ENCODE data around the gene HDAC10.
"Not testable (repeated sequence)": the region's sequence is repeated elsewhere in the genome, so short reads cannot be mapped to it uniquely, and the experiment has no call there.

Gene HDAC10

DNA sequence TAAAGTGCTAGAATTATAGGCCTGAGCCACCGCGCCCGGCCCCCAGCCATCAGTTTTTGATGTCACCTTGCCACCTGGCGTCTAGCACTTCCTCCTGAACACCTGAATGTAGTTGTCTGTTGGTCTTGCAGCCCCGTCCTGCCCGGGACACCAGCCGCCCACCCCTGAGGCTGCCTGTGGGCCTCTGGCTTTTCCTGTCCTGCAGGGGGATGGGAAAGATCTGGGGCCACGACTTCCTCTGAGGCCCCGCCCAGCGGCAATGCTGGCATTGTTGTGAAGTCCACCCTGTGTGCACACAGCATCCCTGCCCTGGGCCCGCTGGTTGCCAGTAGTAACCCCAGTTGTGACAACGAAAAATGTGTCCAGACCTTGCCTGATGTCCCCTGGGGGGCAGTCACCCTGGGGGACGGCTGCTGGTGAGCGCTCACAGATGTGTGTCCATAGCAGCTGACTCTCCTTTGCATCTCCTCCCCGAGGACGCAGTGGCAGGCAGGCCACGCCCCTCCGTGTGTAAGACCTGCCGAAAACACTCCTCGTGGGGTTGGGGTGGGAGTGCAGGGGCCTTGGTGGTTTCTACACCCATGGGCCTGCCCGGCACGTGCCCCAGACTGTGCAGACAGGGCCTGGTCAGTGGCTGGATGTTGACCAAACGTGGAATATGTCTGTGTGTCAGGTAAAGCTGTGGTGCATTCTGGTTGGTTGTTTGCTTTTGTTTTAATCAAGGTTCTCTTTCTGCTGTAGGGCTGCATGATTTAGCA is 43.5 kb downstream of the HDAC10 start:
- DNase-seq (ENCODE audit: low spot score) = no peak

DNA sequence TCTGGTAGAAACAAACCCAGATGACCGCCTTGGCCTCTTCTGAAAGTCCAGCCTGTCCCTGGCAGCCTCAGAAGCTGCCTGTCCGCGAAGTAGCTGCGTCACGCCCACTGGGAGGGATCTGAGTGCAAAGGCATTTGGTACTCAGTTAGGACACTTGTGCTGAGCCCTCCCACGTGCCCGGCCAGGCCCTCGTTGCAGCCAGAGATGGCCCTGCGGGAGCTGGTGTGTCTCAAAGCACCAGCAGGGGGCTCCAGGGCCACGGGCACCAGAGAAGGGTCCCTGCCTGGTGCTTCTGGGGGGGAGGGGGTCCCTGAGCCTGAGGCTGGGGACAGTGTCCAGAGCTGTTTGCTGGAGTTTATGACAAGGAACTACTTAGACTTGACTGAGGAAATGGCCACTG is 44.5 kb downstream of the HDAC10 start:
- DNase-seq (ENCODE audit: low spot score) = no peak
- TF ChIP-seq, protein P1, sequence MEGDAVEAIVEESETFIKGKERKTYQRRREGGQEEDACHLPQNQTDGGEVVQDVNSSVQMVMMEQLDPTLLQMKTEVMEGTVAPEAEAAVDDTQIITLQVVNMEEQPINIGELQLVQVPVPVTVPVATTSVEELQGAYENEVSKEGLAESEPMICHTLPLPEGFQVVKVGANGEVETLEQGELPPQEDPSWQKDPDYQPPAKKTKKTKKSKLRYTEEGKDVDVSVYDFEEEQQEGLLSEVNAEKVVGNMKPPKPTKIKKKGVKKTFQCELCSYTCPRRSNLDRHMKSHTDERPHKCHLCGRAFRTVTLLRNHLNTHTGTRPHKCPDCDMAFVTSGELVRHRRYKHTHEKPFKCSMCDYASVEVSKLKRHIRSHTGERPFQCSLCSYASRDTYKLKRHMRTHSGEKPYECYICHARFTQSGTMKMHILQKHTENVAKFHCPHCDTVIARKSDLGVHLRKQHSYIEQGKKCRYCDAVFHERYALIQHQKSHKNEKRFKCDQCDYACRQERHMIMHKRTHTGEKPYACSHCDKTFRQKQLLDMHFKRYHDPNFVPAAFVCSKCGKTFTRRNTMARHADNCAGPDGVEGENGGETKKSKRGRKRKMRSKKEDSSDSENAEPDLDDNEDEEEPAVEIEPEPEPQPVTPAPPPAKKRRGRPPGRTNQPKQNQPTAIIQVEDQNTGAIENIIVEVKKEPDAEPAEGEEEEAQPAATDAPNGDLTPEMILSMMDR (IDR thresholded peaks at IDR 0.05; ENCODE audit: extremely low read depth, missing control alignments) = no peak

More for the DNA sequence above, 43.5 kb downstream of the HDAC10 start:
- TF ChIP-seq, protein P1 (IDR thresholded peaks at IDR 0.05; ENCODE audit: extremely low read depth, missing control alignments) = no peak

DNA sequence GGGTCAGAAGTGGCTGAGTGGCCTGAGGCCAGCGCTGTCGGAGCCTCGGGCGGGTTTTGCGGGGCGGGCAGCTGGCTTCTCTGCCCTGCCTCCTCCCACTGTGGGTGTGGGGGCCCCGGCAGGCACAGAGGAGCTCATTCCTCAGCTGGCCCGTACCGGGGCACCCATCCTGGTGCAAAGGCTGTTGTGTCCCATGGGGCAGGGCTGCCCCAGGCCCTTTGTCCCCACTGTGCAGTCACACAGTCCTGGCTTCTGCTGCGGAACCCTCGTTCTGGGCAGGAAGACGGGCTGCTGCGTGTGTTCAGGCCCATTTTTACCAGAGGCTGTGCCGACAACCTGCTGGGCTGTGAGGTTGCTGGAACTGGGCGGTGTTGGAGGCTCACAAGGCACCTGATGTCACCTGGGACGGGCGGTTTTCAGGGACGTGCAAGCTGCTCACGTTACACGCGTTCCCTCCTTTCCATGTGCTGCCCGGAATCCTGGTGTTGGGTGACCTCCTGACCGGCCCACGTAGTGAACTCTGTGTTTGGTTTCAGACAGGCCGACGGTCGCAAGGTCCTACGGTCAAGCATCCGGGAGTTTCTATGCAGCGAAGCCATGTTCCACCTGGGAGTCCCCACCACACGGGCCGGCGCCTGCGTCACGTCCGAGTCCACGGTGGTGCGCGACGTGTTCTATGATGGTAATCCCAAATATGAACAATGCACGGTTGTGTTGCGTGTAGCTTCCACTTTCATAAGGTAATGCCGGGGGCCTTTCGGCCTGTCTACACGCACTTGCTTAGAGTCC is 45.1 kb downstream of the HDAC10 start:
- no peak for DNase-seq (ENCODE audit: low spot score)
- TF ChIP-seq, protein P1 (IDR thresholded peaks at IDR 0.05; ENCODE audit: extremely low read depth, missing control alignments) = no peak

DNA sequence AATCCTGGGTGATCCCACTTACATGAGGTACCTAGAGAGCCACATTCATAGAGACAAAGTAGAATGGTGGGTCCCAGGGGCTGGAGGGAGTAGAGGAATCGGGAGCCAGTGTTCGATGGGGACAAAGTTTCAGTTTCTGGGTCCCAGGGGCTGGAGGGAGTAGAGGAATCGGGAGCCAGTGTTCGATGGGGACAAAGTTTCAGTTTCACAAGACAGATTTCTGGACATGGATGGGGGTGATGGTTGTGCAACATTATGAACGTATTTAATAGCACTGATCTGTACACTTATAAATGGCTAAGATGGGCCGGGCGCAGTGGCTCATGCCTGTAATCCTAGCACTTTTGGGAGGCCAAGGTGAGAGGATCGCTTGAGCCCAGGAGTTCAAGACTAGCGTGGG is 46.1 kb downstream of the HDAC10 start:
- DNase-seq (ENCODE audit: low spot score) = not testable (repeated sequence)

DNA sequence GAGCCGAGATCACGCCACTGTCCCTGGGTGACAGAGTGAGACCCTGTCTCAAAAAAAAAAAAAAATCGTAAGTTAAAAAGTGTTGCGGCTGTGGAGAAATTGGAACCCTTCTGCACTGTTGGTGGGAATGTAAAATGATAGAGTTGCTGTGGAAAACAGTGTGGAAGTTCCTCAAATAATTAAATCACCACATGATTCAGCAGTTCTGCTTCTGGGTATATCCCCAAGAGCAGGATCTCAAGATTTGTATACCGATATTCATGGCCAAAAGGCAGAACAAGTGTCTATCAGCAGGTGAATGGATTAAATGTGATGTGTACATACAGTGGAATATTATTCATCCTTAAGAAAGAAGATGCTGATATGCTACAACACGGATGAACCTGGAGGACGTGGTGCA is 46.5 kb downstream of the HDAC10 start:
- no peak for DNase-seq (ENCODE audit: low spot score)

DNA sequence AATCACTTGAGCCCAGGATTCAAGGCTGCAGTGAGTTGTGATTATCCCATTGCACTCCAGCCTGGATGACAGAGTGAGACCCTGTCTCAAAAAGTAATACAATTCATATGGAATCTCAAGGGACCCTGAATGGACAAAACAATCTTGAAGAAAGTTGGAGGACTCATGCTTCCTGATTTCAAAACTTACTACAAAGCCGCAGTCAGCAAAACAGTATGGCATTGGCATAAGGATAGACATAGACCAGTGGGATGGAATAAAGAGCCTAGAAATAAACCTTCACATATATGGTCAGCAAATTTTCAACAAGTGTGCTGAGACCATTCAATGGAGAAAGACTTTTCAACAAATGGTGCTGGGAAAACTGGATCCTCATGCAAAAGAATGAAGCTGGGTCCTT is 47.8 kb downstream of the HDAC10 start:
- TF ChIP-seq, protein P1 (IDR thresholded peaks at IDR 0.05; ENCODE audit: extremely low read depth, missing control alignments) = no peak
- no peak for DNase-seq (ENCODE audit: low spot score)

More for the DNA sequence above, 46.5 kb downstream of the HDAC10 start:
- TF ChIP-seq, protein P1 (IDR thresholded peaks at IDR 0.05; ENCODE audit: extremely low read depth, missing control alignments) = no peak

DNA sequence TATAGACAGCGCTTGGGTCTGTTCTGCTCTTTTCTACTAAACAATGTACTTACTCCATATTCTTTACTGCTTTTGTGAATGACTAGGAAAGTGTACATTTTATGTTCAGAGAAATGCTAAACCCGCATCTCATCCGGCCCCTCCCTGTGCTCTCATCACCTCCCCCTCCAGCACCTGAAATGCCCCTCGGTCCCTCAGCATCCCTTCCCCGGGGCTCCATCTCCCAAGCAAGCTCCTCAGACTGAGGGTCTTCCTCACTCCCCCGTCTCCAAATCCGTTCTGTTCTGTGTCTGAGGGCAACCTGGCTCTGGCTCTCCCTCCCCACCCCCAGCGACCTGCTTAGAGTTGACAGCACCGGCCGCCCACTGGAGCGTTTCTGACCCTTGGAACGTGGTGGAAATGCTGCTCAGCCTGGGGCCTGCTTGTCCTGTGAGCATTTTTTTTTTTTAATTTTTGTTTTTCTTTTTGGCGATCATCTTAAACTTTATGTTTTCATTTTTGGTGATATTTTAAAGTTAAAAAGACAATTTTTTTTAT is 48.9 kb downstream of the HDAC10 start:
- TF ChIP-seq, protein P1 (IDR thresholded peaks at IDR 0.05; ENCODE audit: extremely low read depth, missing control alignments) = no peak
- DNase-seq (ENCODE audit: low spot score) = no peak
